H1 (cell line): ENCODE measurements around the gene IVNS1ABP. TPM values are rescaled to one million over a fixed set of nuclear protein-coding genes. Genes with fewer than 3 reads are reported as not detected.

ENCODE experiments used
- CTCF ChIA-PET: fragments of 300-600 bp; sonication (Branson Sonifier 250); formaldehyde crosslinking; loops from one replicate; lab custom pipeline; 2021; ENCODE audit not compliant: partially characterized antibody; lab: Charles Lee
- POLR2A ChIA-PET: fragments of 300-600 bp; sonication (Branson Sonifier 250); formaldehyde crosslinking; loops from one replicate; lab custom pipeline; 2021; ENCODE audit warnings: inconsistent platforms; ENCODE audit not compliant: partially characterized antibody; lab: Charles Lee
- DNase-seq, 2 experiments: peaks; one replicate each; pipeline versions ENCODE4 v3.0.0 to v3.0.0-alpha.2; 2010 to 2022; ENCODE audit warnings: low spot score in 2 of 2, low read depth in 1 of 2, mixed read lengths in 1 of 2
- FAIRE-seq: peaks from 2 replicates; lab custom pipeline; 2011; peaks lifted over from hg19 to GRCh38; lab: Jason Lieb, UNC
- H2AFZ ChIP-seq: 2 replicates; pipeline ENCODE4 v1.8.1; 2012; ENCODE audit warnings: low read length, inconsistent platforms
- H2AK5ac ChIP-seq: 2 replicates; pipeline ENCODE4 v1.6.1; 2013; ENCODE audit warnings: low read depth, low read length
- H2BK120ac ChIP-seq: replicated peaks from 2 replicates; pipeline ENCODE3; 2013; ENCODE audit warnings: low read depth, low read length, inconsistent platforms
- H2BK12ac ChIP-seq: 2 replicates; pipeline ENCODE4 v1.6.1; 2013; ENCODE audit warnings: low read depth, low read length
- H2BK15ac ChIP-seq: 2 replicates; pipeline ENCODE4 v1.6.1; 2013; ENCODE audit warnings: low read length
- H2BK20ac ChIP-seq: 2 replicates; pipeline ENCODE4 v1.6.1; 2013; ENCODE audit warnings: low read length
- H2BK5ac ChIP-seq: 2 replicates; pipeline ENCODE4 v1.6.1; 2013; ENCODE audit warnings: low read depth, low read length
- H3K14ac ChIP-seq: 2 replicates; pipeline ENCODE4 v1.6.1; 2013; ENCODE audit warnings: inconsistent platforms; ENCODE audit not compliant: insufficient read length
- H3K18ac ChIP-seq: 2 replicates; pipeline ENCODE4 v1.6.1; 2013; ENCODE audit warnings: low read length; ENCODE audit errors: extremely low read depth
- H3K23ac ChIP-seq: 2 replicates; pipeline ENCODE4 v1.6.1; 2013; ENCODE audit warnings: inconsistent platforms; ENCODE audit not compliant: insufficient read length
- H3K23me2 ChIP-seq: 2 replicates; pipeline ENCODE4 v1.6.1; 2013; ENCODE audit warnings: low read depth, low read length
- H3K27ac ChIP-seq: 2 replicates; pipeline ENCODE4 v1.6.1; 2011; ENCODE audit warnings: low read depth, low read length, inconsistent platforms
- H3K27me3 ChIP-seq, 4 experiments: replicated peaks in 1 of 4; 1 replicate in 1 of 4; 2 replicates in 3 of 4; pipeline versions ENCODE4 v1.6.1 to v1.8.1; 2011 to 2013; ENCODE audit warnings: low read length in 3 of 4, mild to moderate bottlenecking in 3 of 4, inconsistent platforms in 2 of 4, mixed read lengths in 2 of 4, moderate library complexity in 1 of 4; ENCODE audit not compliant: control insufficient read depth in 3 of 4, insufficient read depth in 3 of 4; ENCODE audit errors: extremely low read depth in 1 of 4
- H3K36me3 ChIP-seq, 4 experiments: 2 replicates each; pipeline versions ENCODE4 v1.6.1 to v1.8.1; 2011 to 2013; ENCODE audit warnings: mild to moderate bottlenecking in 4 of 4, low read length in 3 of 4, moderate library complexity in 2 of 4, control low read depth in 1 of 4, inconsistent platforms in 1 of 4; ENCODE audit not compliant: insufficient read depth in 4 of 4, control insufficient read depth in 2 of 4
- H3K4ac ChIP-seq: replicated peaks from 2 replicates; pipeline ENCODE3; 2013; ENCODE audit warnings: low read length, low read depth, mixed read lengths, inconsistent platforms; ENCODE audit not compliant: insufficient read length
- H3K4me1 ChIP-seq, 4 experiments: replicated peaks in 1 of 4; 1 replicate in 1 of 4; 2 replicates in 3 of 4; pipeline versions ENCODE4 v1.6.1 to v1.8.1; 2011 to 2013; ENCODE audit warnings: low read length in 3 of 4, inconsistent platforms in 2 of 4, mixed read lengths in 1 of 4; ENCODE audit not compliant: insufficient read depth in 4 of 4, control insufficient read depth in 3 of 4
- H3K4me2 ChIP-seq, 2 experiments: 2 replicates each; pipeline versions ENCODE4 v1.6.1 to v1.8.1; 2011 to 2013; ENCODE audit warnings: low read depth in 2 of 2, low read length in 2 of 2, control low read depth in 1 of 2, inconsistent platforms in 1 of 2, mild to moderate bottlenecking in 1 of 2; ENCODE audit not compliant: insufficient read depth in 1 of 2
- H3K4me3 ChIP-seq, 4 experiments: fragments of 200-600, 300-600 bp in 1 of 4; sonication (generic), shearing (Covaris generic), sonication (Bioruptor Twin) in 1 of 4; 2 replicates each; pipeline versions ENCODE4 v1.5.1 to v1.8.1; 2011 to 2016; ENCODE audit warnings: low read length in 4 of 4, low read depth in 3 of 4, control low read depth in 2 of 4, inconsistent platforms in 2 of 4, mild to moderate bottlenecking in 2 of 4, mixed read lengths in 1 of 4, moderate library complexity in 1 of 4; ENCODE audit not compliant: insufficient read depth in 2 of 4; ENCODE audit errors: extremely low read depth in 1 of 4
- H3K56ac ChIP-seq: replicated peaks from 2 replicates; pipeline ENCODE3; 2013; ENCODE audit warnings: low read depth, mild to moderate bottlenecking, mixed read lengths, low read length, inconsistent platforms; ENCODE audit not compliant: insufficient read length
- H3K79me1 ChIP-seq: 2 replicates; pipeline ENCODE4 v1.6.1; 2013; ENCODE audit warnings: low read depth, low read length, control low read depth
- H3K79me2 ChIP-seq, 2 experiments: 2 replicates each; pipeline versions ENCODE4 v1.6.1 to v1.8.1; 2012 to 2013; ENCODE audit warnings: low read length in 2 of 2, mild to moderate bottlenecking in 2 of 2, inconsistent platforms in 1 of 2; ENCODE audit not compliant: insufficient read depth in 2 of 2, control insufficient read depth in 1 of 2
- H3K9ac ChIP-seq, 4 experiments: replicated peaks in 1 of 4; 1 replicate in 1 of 4; 2 replicates in 3 of 4; pipeline versions ENCODE4 v1.6.1 to v1.8.1; 2011 to 2013; ENCODE audit warnings: low read depth in 3 of 4, low read length in 3 of 4, control low read depth in 2 of 4, mild to moderate bottlenecking in 2 of 4, moderate library complexity in 2 of 4, inconsistent platforms in 1 of 4; ENCODE audit errors: extremely low read depth in 1 of 4
- H3K9me3 ChIP-seq, 2 experiments: 2 replicates each; pipeline versions ENCODE4 v1.6.1 to v1.8.1; 2012 to 2013; ENCODE audit warnings: mild to moderate bottlenecking in 2 of 2, moderate library complexity in 2 of 2, control low read depth in 1 of 2, inconsistent platforms in 1 of 2, low read depth in 1 of 2, low read length in 1 of 2, mixed read lengths in 1 of 2; ENCODE audit not compliant: insufficient read depth in 2 of 2
- H4K20me1 ChIP-seq, 2 experiments: replicated peaks in 1 of 2; 2 replicates each; pipeline versions ENCODE3 to v1.8.1; 2011 to 2013; ENCODE audit warnings: inconsistent platforms in 2 of 2, low read length in 2 of 2, mild to moderate bottlenecking in 1 of 2; ENCODE audit not compliant: insufficient read depth in 2 of 2, control insufficient read depth in 1 of 2
- H4K5ac ChIP-seq: 2 replicates; pipeline ENCODE4 v1.6.1; 2013; ENCODE audit warnings: low read length, low read depth, mixed read lengths, inconsistent platforms; ENCODE audit not compliant: insufficient read length
- H4K8ac ChIP-seq: 2 replicates; pipeline ENCODE4 v1.8.0; 2013; ENCODE audit warnings: mild to moderate bottlenecking, moderate library complexity, low read length, inconsistent platforms; ENCODE audit not compliant: insufficient read depth; ENCODE audit errors: extremely low read depth
- H4K91ac ChIP-seq: replicated peaks from 2 replicates; pipeline ENCODE3; 2013; ENCODE audit warnings: low read length, mixed read lengths, inconsistent platforms; ENCODE audit not compliant: insufficient read length
- EP300 ChIP-seq, 2 experiments: IDR thresholded peaks; 1 replicate in 1 of 2; 2 replicates in 1 of 2; pipeline ENCODE4 v1.6.1; 2011 to 2012; ENCODE audit warnings: low read depth in 2 of 2, low read length in 2 of 2, mild to moderate bottlenecking in 2 of 2, borderline replicate concordance in 1 of 2, inconsistent platforms in 1 of 2, moderate library complexity in 1 of 2
- KDM4A ChIP-seq: IDR thresholded peaks from one replicate; pipeline ENCODE4 v1.7.1; 2012; ENCODE audit warnings: low read depth, mild to moderate bottlenecking, moderate library complexity, low read length, inconsistent platforms; ENCODE audit not compliant: severe bottlenecking
- NANOG ChIP-seq: IDR thresholded peaks from 2 replicates; pipeline ENCODE4 v1.6.1; 2011; ENCODE audit warnings: low read length, low read depth, mild to moderate bottlenecking, inconsistent platforms; ENCODE audit not compliant: insufficient read depth, poor library complexity, severe bottlenecking
- POLR2A ChIP-seq, 2 experiments: IDR thresholded peaks; 1 replicate in 1 of 2; 2 replicates in 1 of 2; pipeline ENCODE4 v1.6.1; 2011; ENCODE audit warnings: low read depth in 2 of 2, low read length in 2 of 2, mild to moderate bottlenecking in 2 of 2; ENCODE audit errors: control extremely low read depth in 1 of 2
- RFX5 ChIP-seq: IDR thresholded peaks from 2 replicates; pipeline ENCODE4 v1.6.1; 2011; ENCODE audit warnings: low read depth, low read length, improper control_type of control experiment, borderline replicate concordance
- RXRA ChIP-seq: IDR thresholded peaks from 2 replicates; pipeline ENCODE4 v1.6.1; 2011; ENCODE audit warnings: low read depth, mild to moderate bottlenecking, low read length, moderate library complexity; ENCODE audit not compliant: insufficient read depth
- SIN3A ChIP-seq, 2 experiments: IDR thresholded peaks in 1 of 2; conservative IDR thresholded peaks in 1 of 2; 2 replicates each; pipeline ENCODE4 v1.6.1; 2011 to 2012; ENCODE audit warnings: low read length in 2 of 2, improper control_type of control experiment in 1 of 2, low read depth in 1 of 2, mild to moderate bottlenecking in 1 of 2
- SIX5 ChIP-seq: IDR thresholded peaks from 2 replicates; pipeline ENCODE4 v1.6.1; 2011; ENCODE audit warnings: mild to moderate bottlenecking, low read depth, low read length
- TBP ChIP-seq: IDR thresholded peaks from 2 replicates; pipeline ENCODE4 v1.6.1; 2011; ENCODE audit warnings: low read depth, low read length, improper control_type of control experiment
- TEAD4 ChIP-seq: IDR thresholded peaks from 2 replicates; pipeline ENCODE4 v1.6.1; 2012; ENCODE audit warnings: low read depth, low read length, inconsistent platforms, mixed read lengths
- YY1 ChIP-seq: IDR thresholded peaks from 2 replicates; pipeline ENCODE4 v1.6.1; 2011; ENCODE audit warnings: low read depth, mild to moderate bottlenecking, low read length
- WGBS, 2 experiments: shearing (Covaris generic) in 1 of 2; methylation state at CpG; one replicate each; pipeline versions ENCODE4 v1.1.6 to v1.1.7; 2013 to 2015; ENCODE audit warnings: low lambda C conversion rate in 2 of 2, mixed read lengths in 2 of 2, inconsistent platforms in 1 of 2, low coverage in 1 of 2, missing lambda C conversion rate in 1 of 2; ENCODE audit not compliant: insufficient replicate concordance in 2 of 2, insufficient coverage in 1 of 2, insufficient read length in 1 of 2; ENCODE audit errors: extremely low coverage in 1 of 2, missing lambda C conversion rate in 1 of 2; 5-methylcytosine and 5-hydroxymethylcytosine counted together
- polyA plus RNA-seq, 7 experiments: library from polyadenylated mRNA; depleted of rRNA in 3 of 7; stranded (reverse) in 5 of 7; unstranded in 2 of 7; fragments of >200 nt in 5 of 7; fragments of 200-250 nt in 2 of 7; gene quantifications; 1 replicate in 5 of 7; 2 replicates in 1 of 7; 4 replicates in 1 of 7; pipeline versions ENCODE4 v1.2.1 to v1.2.3, GENCODE V29; 2011 to 2013; ENCODE audit warnings: missing spikeins in 2 of 7, mixed read lengths in 2 of 7
- total RNA-seq: library from RNA; stranded (reverse); fragmentation: NEBNext Ultra II Directional; extraction: Animal tissue kit (Norgen Biotek cat#: 25700); gene quantifications from 2 replicates; pipeline ENCODE4 v1.2.1, GENCODE V29; 2021
- TF ChIP-seq, protein P1 (sequence below), 3 experiments: IDR thresholded peaks; 1 replicate in 2 of 3; 2 replicates in 1 of 3; pipeline versions ENCODE4 v1.5.1 to v1.6.1; 2011; ENCODE audit warnings: low read length in 3 of 3, mild to moderate bottlenecking in 3 of 3, inconsistent platforms in 2 of 3, low read depth in 1 of 3, moderate library complexity in 1 of 3; ENCODE audit not compliant: insufficient read depth in 1 of 3; ENCODE audit errors: control extremely low read depth in 1 of 3

IVNS1ABP gene
- total and polyA plus RNA-seq, 2 of the 8 experiments (the other 6 are each of a cell fraction or from before 2014, with no cell fraction given), result 65.9 to 189 TPM

DNA sequence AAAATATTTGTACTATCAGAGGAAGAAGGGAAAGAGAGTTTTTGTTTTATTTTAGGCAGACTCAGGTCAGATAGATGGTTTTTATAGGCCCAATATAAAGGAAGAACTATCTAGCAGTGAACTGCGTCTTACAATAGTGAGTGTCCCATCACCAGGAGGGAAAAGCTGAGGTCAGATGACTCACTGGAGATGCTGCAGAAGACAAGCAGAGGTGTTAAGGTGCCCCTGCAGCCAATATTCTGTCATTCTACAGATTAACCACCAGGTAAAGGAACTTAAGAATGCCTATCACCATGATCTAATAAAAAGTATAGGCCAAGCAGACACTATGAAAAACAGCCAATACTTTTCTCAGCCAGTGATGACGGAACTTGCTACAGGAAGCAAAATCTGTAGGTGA, 29.6 kb downstream of the IVNS1ABP start:
- no peak overlapping the region for H3K23ac ChIP-seq
- no peak overlapping the region for H2BK5ac ChIP-seq
- no peak overlapping the region for H2AFZ ChIP-seq
- no peak overlapping the region for H3K9ac ChIP-seq
- H3K27me3 ChIP-seq, result no peaks in the 10 kb centered on the region
- no peaks in the 10 kb centered on the region for H3K23me2 ChIP-seq
- H3K56ac ChIP-seq, result no peak overlapping the region
- H2BK20ac ChIP-seq, result no peak overlapping the region
- 89% methylated on average over 2 of the region's 2 CpGs; no CpG with 5 or more reads in 1 of the 2 experiments for WGBS, 2 experiments
- no peak overlapping the region for H3K4me2 ChIP-seq
- no peak overlapping the region for H4K5ac ChIP-seq
- H3K18ac ChIP-seq, result no peak overlapping the region
- no peaks in the 10 kb centered on the region for H4K20me1 ChIP-seq
- no peak overlapping the region for H2BK120ac ChIP-seq
- H2BK15ac ChIP-seq, result no peak overlapping the region
- no peak overlapping the region for H3K4ac ChIP-seq
- ChIA-PET POLR2A (interaction anchor here (1.6 kb wide), 2 partner anchors 11 to 382 kb away, joined by 4 to 5 read pairs; no protein-coding TSS in a partner anchor), CTCF (interaction anchor here (1.1 to 1.8 kb wide), 2 partner anchors 22 to 392 kb away, joined by 3 to 5 read pairs; no protein-coding TSS in a partner anchor)
- H3K36me3 ChIP-seq, result no peaks in the 10 kb centered on the region
- H3K14ac ChIP-seq, result no peak overlapping the region
- H3K9me3 ChIP-seq, result no peaks in the 10 kb centered on the region
- H4K8ac ChIP-seq, result no peak overlapping the region
- DNase-seq (no peak), FAIRE-seq (no peak)
- no peak overlapping the region for H2BK12ac ChIP-seq
- no peak overlapping the region for H3K27ac ChIP-seq
- H3K4me1 ChIP-seq, result no peaks in the 10 kb centered on the region
- H3K79me2 ChIP-seq, result no peaks in the 10 kb centered on the region
- H3K4me3 ChIP-seq, result no peak overlapping the region
- H3K79me1 ChIP-seq, result no peaks in the 10 kb centered on the region
- H2AK5ac ChIP-seq, result no peak overlapping the region
- no peak overlapping the region for H4K91ac ChIP-seq
- TF ChIP-seq TBP (no peak), TEAD4 (no peak), EP300 (IDR thresholded peaks at IDR 0.05; ENCODE audit: borderline replicate concordance in 1 of 2, low read depth in 2 of 2, low read length in 2 of 2) (no peak), POLR2A (IDR thresholded peaks at IDR 0.05; ENCODE audit: control extremely low read depth in 1 of 2, low read depth in 2 of 2, low read length in 2 of 2) (no peak), SIN3A (conservative IDR thresholded peaks at IDR 0.05 in 1 of 2, IDR thresholded peaks at IDR 0.05 in 1 of 2; ENCODE audit: low read depth in 1 of 2, low read length in 2 of 2) (no peak), YY1 (no peak), RFX5 (no peak), KDM4A (no peak), RXRA (no peak), NANOG (no peak), SIX5 (no peak)
- TF ChIP-seq, protein P1, sequence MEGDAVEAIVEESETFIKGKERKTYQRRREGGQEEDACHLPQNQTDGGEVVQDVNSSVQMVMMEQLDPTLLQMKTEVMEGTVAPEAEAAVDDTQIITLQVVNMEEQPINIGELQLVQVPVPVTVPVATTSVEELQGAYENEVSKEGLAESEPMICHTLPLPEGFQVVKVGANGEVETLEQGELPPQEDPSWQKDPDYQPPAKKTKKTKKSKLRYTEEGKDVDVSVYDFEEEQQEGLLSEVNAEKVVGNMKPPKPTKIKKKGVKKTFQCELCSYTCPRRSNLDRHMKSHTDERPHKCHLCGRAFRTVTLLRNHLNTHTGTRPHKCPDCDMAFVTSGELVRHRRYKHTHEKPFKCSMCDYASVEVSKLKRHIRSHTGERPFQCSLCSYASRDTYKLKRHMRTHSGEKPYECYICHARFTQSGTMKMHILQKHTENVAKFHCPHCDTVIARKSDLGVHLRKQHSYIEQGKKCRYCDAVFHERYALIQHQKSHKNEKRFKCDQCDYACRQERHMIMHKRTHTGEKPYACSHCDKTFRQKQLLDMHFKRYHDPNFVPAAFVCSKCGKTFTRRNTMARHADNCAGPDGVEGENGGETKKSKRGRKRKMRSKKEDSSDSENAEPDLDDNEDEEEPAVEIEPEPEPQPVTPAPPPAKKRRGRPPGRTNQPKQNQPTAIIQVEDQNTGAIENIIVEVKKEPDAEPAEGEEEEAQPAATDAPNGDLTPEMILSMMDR (IDR thresholded peaks at IDR 0.05; ENCODE audit: control extremely low read depth in 1 of 3, insufficient read depth in 1 of 3, low read depth in 1 of 3, low read length in 3 of 3), result no peak
